T-helper 2 cell treated with Interferon-gamma antibody and Interleukin-4, amounts not matched to agents 100 ng/mL and 5 ng/mL, for 36 hours (primary cell): ENCODE data around the gene CFAP68. TPM values are rescaled to one million over a fixed set of nuclear protein-coding genes. Genes with fewer than 3 reads are reported as not detected.

Experiments used
- intact Hi-C: fragments of 100-400 bp; cut with micrococcal nuclease; formaldehyde crosslinking; loops from one replicate; pipeline ENCODE4 v1.15.1; 2023
- total RNA-seq: library from RNA; stranded (reverse); gene quantifications from 2 replicates; pipeline ENCODE4 v1.2.3, GENCODE V29; 2022

CFAP68 gene
- 13.9 and 16.2 TPM in 2 replicates for total RNA-seq

- intact Hi-C loops, result loop anchor here (1.0 to 5.0 kb wide), 12 partner anchors 8 to 1433 kb away; partner anchors contain the start of genes ALG9, DIXDC1, DLAT and NKAPD1
Observed at GRCh38 chr11:111878849-111879636, at the start of gene CFAP68, which contains the start of gene FDXACB1. Gene CFAP68 (plus strand): TSS chr11:111879541. CDS start chr11:111879561, 20 bp downstream. Gene FDXACB1 (minus strand): TSS chr11:111879165. CDS start chr11:111879132, 33 bp downstream.

- intact Hi-C loops, result no loop called here
Observed at GRCh38 chr11:111833524-111833923, 45.8 kb upstream of the CFAP68 start.

- intact Hi-C loops, result no loop called here
Observed at GRCh38 chr11:111834432-111835163, 44.7 kb upstream of the CFAP68 start.

GRCh38 chr11:111835665-111836064 lies 43.7 kb upstream of the CFAP68 start:
- intact Hi-C loops, result no loop called here

GRCh38 chr11:111836162-111836561 lies 43.2 kb upstream of the CFAP68 start:
- intact Hi-C loops, result no loop called here

- intact Hi-C loops, result no loop called here
Observed at GRCh38 chr11:111836721-111837120, 42.6 kb upstream of the CFAP68 start.

- intact Hi-C loops, result no loop called here
Observed at GRCh38 chr11:111837366-111837891, 41.9 kb upstream of the CFAP68 start.

GRCh38 chr11:111838054-111838453 lies 41.3 kb upstream of the CFAP68 start:
- intact Hi-C loops, result no loop called here

GRCh38 chr11:111840143-111840542 lies 39.2 kb upstream of the CFAP68 start:
- intact Hi-C loops, result loop anchor here (5.0 kb wide), 1 partner anchor 73 kb away; the partner anchor contains the start of gene PPP2R1B

- intact Hi-C loops, result loop anchor here (1.0 to 5.0 kb wide), 5 partner anchors 64 to 276 kb away; partner anchors contain the start of genes PPP2R1B and SIK2
Observed at GRCh38 chr11:111841370-111842053, 37.8 kb upstream of the CFAP68 start.

- intact Hi-C loops, result loop anchor here (5.0 kb wide), 1 partner anchor 76 kb away; the partner anchor contains the start of gene PPP2R1B
Observed at GRCh38 chr11:111843661-111844060, 35.7 kb upstream of the CFAP68 start.

- intact Hi-C loops, result no loop called here
Observed at GRCh38 chr11:111845276-111846028, 33.9 kb upstream of the CFAP68 start.

- intact Hi-C loops, result no loop called here
Observed at GRCh38 chr11:111846063-111846462, 33.3 kb upstream of the CFAP68 start.

- intact Hi-C loops, result no loop called here
Observed at GRCh38 chr11:111846636-111847035, 32.7 kb upstream of the CFAP68 start.

- intact Hi-C loops, result no loop called here
Observed at GRCh38 chr11:111849631-111850030, 29.7 kb upstream of the CFAP68 start.

GRCh38 chr11:111851067-111851466 lies 28.3 kb upstream of the CFAP68 start:
- intact Hi-C loops, result no loop called here

GRCh38 chr11:111851636-111852035 lies 27.7 kb upstream of the CFAP68 start:
- intact Hi-C loops, result no loop called here

GRCh38 chr11:111852103-111852502 lies 27.2 kb upstream of the CFAP68 start:
- intact Hi-C loops, result no loop called here

- intact Hi-C loops, result no loop called here
Observed at GRCh38 chr11:111855506-111855905, 23.8 kb upstream of the CFAP68 start.

GRCh38 chr11:111860257-111860656 lies 19.1 kb upstream of the CFAP68 start:
- intact Hi-C loops, result no loop called here
